Measurements from ENCODE around the gene TREML2. TPM values are rescaled to one million over a fixed set of nuclear protein-coding genes. Genes with fewer than 3 reads are reported as not detected.
"Not testable (repeated sequence)": the region's sequence is repeated elsewhere in the genome, so short reads cannot be mapped to it uniquely, and the experiment has no call there.

The TREML2 gene
- under 1 TPM in 4 of 10 donors, not detected in 6; 0.10 to 0.38 (median 0.16) TPM for total RNA-seq
- under 1 TPM in 1 of 2 donors, not detected in 1; 0.01 TPM for polyA plus RNA-seq
- long read RNA-seq, donor 1, result 0 reads
- long read RNA-seq, donor 2, result 0 reads
- long read RNA-seq, donor 3, result 0 reads

DNA sequence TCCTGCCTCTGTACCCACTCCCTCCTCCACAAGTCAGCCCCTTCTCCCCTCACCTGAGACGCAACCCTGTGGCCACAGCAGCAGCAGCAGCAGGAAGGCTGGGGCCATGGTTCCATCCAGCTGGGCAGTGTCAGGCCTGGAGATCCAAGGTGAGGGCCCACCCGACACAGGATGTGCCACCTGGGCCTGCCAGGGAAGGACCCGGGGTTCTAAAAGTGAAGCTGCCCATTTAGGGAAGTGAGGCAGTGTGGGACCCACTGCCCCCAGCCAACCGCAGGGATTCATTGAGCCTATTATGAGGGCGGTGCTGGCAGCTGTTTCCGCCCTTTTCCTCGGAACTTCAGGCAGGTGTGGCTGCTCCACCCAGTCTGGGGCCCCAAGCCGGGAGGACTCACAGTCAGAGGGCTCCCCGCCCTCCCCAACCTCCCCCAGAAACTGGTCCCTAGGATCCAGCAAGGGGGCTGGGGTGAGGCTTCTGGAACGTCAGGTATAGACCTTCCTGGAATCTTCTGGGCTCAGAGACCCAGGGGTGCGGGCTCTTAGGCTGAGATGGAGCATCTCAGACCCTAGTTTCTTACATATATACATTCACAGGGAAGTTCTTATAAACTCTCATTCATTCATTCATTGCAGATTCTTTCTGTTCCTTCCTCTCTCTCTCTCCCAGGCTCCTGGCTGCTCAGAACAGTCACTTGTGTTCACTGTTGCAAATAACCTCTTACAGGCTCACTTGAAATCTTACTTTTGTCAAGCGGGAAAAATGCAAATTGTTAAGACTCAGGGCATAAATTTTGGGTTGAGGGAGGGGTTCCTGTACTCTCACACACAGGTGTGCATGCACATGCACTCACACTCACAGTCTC is at the start of gene TREML2:
TREML2 (minus strand) TSS at position 249 of the 863 bp plus-strand sequence; CDS start at position 108, 141 bp downstream.
- DNase-seq, result no peak
- Histone ChIP-seq H3K36me3 (no peaks in the 10 kb centered on the region), H3K9me3 (no peaks in the 10 kb centered on the region), H3K4me3 (no peak within 1 kb of the TSS), H3K27ac (peak within 1 kb of the TSS in 3 of 10 donors; percentile 8 to 91 (median 67)), H3K4me1 (peaks cover 0 to 35% (median 0%) of the 10 kb centered on the region in 9 donors), H3K27me3 (peaks cover 0 to 17% (median 6%) of the 10 kb centered on the region in 7 donors)
- WGBS, 2 donors, result 73 to 79% methylated on average over 12 of the region's 12 CpGs
- intact Hi-C loops (cut with DNase I), result no loop called here
- peak in 4 of 8 donors; percentile 25 to 42 (median 35) for ATAC-seq
- TF ChIP-seq, protein P1, sequence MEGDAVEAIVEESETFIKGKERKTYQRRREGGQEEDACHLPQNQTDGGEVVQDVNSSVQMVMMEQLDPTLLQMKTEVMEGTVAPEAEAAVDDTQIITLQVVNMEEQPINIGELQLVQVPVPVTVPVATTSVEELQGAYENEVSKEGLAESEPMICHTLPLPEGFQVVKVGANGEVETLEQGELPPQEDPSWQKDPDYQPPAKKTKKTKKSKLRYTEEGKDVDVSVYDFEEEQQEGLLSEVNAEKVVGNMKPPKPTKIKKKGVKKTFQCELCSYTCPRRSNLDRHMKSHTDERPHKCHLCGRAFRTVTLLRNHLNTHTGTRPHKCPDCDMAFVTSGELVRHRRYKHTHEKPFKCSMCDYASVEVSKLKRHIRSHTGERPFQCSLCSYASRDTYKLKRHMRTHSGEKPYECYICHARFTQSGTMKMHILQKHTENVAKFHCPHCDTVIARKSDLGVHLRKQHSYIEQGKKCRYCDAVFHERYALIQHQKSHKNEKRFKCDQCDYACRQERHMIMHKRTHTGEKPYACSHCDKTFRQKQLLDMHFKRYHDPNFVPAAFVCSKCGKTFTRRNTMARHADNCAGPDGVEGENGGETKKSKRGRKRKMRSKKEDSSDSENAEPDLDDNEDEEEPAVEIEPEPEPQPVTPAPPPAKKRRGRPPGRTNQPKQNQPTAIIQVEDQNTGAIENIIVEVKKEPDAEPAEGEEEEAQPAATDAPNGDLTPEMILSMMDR (IDR thresholded peaks at IDR 0.05), result no peak

DNA sequence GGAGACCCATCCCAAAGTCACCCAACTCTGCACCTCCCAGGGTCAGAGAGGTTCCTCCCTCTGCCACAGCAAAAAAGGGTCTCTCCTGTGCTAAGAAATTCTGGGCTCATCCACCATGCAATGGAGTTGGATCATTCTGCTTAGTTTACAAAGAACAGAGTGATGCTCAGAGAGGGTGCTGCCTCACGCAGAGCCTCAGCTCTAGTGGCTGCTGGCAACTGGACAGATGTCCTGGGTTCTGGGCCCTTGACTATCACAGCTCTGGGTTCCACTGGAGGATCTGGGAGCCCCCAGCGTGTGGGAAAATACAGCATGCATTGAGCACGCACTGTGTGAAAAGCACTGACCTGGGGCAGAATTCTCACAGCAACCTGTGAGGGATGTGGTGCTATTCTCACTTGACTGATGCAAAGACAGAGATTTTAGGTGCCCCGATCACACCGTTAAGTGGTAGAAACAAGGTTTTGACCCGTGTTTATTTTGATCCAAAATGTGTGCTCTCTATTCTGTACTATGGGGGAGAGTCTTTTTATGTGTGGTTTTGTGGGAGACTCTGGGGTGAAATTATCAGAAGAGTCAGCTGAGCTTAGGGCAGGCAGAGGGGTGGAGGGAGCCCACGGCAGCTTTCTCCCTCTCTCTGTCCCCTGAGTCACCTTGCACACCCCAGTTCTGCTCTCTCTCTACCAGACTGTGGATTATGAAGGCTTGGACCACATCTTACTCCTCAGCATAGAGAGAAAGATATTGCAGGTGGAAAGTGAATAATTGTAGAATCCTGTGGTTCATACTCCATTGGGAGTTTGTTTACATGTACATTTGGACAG is 47.1 kb upstream of the TREML2 start:
- peaks cover 0 to 9% (median 3%) of the 10 kb centered on the region in 7 donors for H3K27me3 ChIP-seq
- DNase-seq (no peak), ATAC-seq (no peak)
- H3K9me3 ChIP-seq, result peaks cover 0 to 3% (median 0%) of the 10 kb centered on the region in 11 donors
- no peaks in the 10 kb centered on the region for H3K4me1 ChIP-seq
- TF ChIP-seq, protein P1 (IDR thresholded peaks at IDR 0.05), result no peak
- H3K27ac ChIP-seq, result no peak overlapping the region
- H3K36me3 ChIP-seq, result no peaks in the 10 kb centered on the region
- no peak overlapping the region for H3K4me3 ChIP-seq
- 78 to 84% methylated on average over 7 of the region's 7 CpGs for WGBS, 2 donors
- intact Hi-C loops (cut with DNase I), result no loop called here

DNA sequence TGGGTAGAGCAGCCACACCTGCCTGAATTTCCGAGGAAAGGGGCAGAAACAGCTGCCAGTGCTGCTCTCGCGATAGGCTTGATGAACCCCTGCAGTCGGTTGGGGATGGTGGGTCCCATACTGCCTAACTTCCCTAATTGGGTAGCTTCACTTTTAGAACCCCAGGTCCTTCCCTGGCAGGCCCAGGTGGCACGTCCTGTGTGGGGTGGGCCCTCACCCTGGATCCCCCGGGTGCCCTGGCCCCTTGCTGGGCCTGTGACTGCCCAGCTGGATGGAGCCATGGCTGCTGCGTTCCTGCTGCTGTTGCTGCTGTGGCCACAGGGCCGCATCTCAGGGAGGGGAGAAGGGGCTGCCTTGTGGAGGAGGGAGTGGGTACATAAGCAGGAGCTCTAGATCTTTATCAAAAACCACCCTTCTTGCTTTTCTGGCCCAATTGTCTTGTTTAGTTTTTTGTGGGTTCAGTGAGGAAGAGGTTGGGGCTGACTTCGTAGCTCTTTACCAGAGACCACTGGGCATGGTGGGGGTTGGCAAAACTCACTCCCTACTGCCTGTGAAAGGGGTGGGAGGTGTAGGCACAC is 46.4 kb upstream of the TREML2 start:
- peaks cover 0 to 3% (median 0%) of the 10 kb centered on the region in 11 donors for H3K9me3 ChIP-seq
- 71 to 72% methylated on average over 9 of the region's 9 CpGs for WGBS, 2 donors
- no peak overlapping the region for H3K27ac ChIP-seq
- TF ChIP-seq, protein P1 (IDR thresholded peaks at IDR 0.05), result no peak
- H3K36me3 ChIP-seq, result no peaks in the 10 kb centered on the region
- DNase-seq (no peak), ATAC-seq (no peak)
- no peak overlapping the region for H3K4me3 ChIP-seq
- intact Hi-C loops (cut with DNase I), result no loop called here
- no peaks in the 10 kb centered on the region for H3K4me1 ChIP-seq
- peaks cover 0 to 9% (median 4%) of the 10 kb centered on the region in 7 donors for H3K27me3 ChIP-seq

- peaks cover 0 to 15% (median 5%) of the 10 kb centered on the region in 7 donors for H3K27me3 ChIP-seq
- DNase-seq; ATAC-seq; H3K27ac ChIP-seq; intact Hi-C loops (cut with DNase I); H3K4me1 ChIP-seq; H3K9me3 ChIP-seq; H3K36me3 ChIP-seq; H3K4me3 ChIP-seq: not testable (repeated sequence)
- WGBS, 2 donors, result 100% methylated on average over 2 to 4 of the region's 4 CpGs
Measured at GRCh38 chr6:41246529-41246928, 45.6 kb upstream of the TREML2 start.
